Thyroid gland (tissue), 4 donors: ENCODE measurements around the gene SLC8A1. TPM values are rescaled to one million over a fixed set of nuclear protein-coding genes. Genes with fewer than 3 reads are reported as not detected.

Experiments
- DNase-seq, 2 donors: peaks; one replicate each; pipeline ENCODE4 v3.0.0-alpha.2; 2019
- H3K27ac ChIP-seq, 3 donors: fragments of 200-600 bp; sonication (generic); 1 replicate in 2 of 3; 2 replicates in 1 of 3; pipeline ENCODE4 v1.5.1; 2016 to 2019; ENCODE audit warnings: mild to moderate bottlenecking in 1 of 3, moderate library complexity in 1 of 3
- H3K27me3 ChIP-seq: fragments of 200-600 bp; sonication (generic); one replicate; pipeline ENCODE4 v1.5.1; 2019
- H3K36me3 ChIP-seq, 2 donors: fragments of 200-600 bp; sonication (generic); one replicate each; pipeline ENCODE4 v1.5.1; 2016 to 2019
- H3K4me1 ChIP-seq, 2 donors: fragments of 200-600 bp; sonication (generic); one replicate each; pipeline ENCODE4 v1.5.1; 2017 to 2019
- H3K4me3 ChIP-seq, 3 donors: fragments of 200-600 bp; sonication (generic); replicated peaks in 1 of 3; 1 replicate in 2 of 3; 2 replicates in 1 of 3; pipeline ENCODE4 v1.5.1; 2016; ENCODE audit warnings: mild to moderate bottlenecking in 1 of 3
- H3K9me3 ChIP-seq: fragments of 200-600 bp; sonication (generic); one replicate; pipeline ENCODE4 v1.5.1; 2017
- POLR2A ChIP-seq, 2 donors: fragments of 450-650 bp; IDR thresholded peaks; one replicate each; pipeline ENCODE4 v1.6.1; 2017; ENCODE audit warnings: antibody characterized with exemption in 2 of 2, mild to moderate bottlenecking in 2 of 2, moderate library complexity in 1 of 2
- WGBS, 2 donors: methylation state at CpG; one replicate each; pipeline ENCODE4 v1.1.5; 2017; 5-methylcytosine and 5-hydroxymethylcytosine counted together
- intact Hi-C: fragments of 100-400 bp; cut with DNase I; formaldehyde crosslinking; loops from one replicate; pipeline ENCODE4 v1.15.1; 2023
- total RNA-seq, 4 donors: library from RNA; depleted of rRNA; stranded (reverse); fragments of >200 nt; gene quantifications; one replicate each; pipeline ENCODE4 v1.2.3, GENCODE V29; 2016
- TF ChIP-seq, protein P1 (sequence below), 6 experiments: fragments of 200-600 bp in 3 of 6; fragments of 450-650 bp in 3 of 6; sonication (generic) in 3 of 6; IDR thresholded peaks; one replicate each; pipeline ENCODE4 v1.5.1; 2016 to 2019; ENCODE audit warnings: antibody characterized with exemption in 6 of 6, mild to moderate bottlenecking in 2 of 6, inconsistent platforms in 1 of 6, moderate library complexity in 1 of 6

Gene SLC8A1
- total RNA-seq, 4 donors from 2014 or later, result 2.0 to 5.1 (median 4.4) TPM

DNA sequence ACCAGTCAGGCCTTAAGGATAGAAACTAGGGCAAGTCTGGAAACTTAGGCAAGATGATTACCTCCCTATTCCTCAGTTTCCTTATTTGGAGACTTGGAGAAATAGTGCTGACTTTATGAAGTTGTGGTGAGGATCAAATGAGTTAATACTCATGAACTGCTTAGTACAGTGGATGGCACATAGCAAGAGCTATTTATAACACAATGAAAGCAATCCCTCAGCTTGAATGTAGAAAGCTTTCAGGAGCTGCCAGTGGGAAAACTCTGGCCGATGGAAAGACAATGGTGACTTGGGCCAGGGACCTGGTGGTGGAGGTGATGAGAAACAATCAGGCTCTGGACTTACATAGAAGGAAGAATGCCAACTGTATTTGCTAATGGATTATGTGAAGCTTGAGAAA, 403.4 kb downstream of the SLC8A1 start:
- no peak overlapping the region for H3K27ac ChIP-seq
- no peaks in the 10 kb centered on the region for H3K9me3 ChIP-seq
- TF ChIP-seq, protein P1, sequence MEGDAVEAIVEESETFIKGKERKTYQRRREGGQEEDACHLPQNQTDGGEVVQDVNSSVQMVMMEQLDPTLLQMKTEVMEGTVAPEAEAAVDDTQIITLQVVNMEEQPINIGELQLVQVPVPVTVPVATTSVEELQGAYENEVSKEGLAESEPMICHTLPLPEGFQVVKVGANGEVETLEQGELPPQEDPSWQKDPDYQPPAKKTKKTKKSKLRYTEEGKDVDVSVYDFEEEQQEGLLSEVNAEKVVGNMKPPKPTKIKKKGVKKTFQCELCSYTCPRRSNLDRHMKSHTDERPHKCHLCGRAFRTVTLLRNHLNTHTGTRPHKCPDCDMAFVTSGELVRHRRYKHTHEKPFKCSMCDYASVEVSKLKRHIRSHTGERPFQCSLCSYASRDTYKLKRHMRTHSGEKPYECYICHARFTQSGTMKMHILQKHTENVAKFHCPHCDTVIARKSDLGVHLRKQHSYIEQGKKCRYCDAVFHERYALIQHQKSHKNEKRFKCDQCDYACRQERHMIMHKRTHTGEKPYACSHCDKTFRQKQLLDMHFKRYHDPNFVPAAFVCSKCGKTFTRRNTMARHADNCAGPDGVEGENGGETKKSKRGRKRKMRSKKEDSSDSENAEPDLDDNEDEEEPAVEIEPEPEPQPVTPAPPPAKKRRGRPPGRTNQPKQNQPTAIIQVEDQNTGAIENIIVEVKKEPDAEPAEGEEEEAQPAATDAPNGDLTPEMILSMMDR (IDR thresholded peaks at IDR 0.05), result no peak
- no peak for TF ChIP-seq POLR2A (IDR thresholded peaks at IDR 0.05)
- H3K36me3 ChIP-seq, result no peaks in the 10 kb centered on the region
- H3K4me3 ChIP-seq, result no peak overlapping the region
- H3K27me3 ChIP-seq, result no peaks in the 10 kb centered on the region
- WGBS, 2 donors, result 66 to 68% methylated on average over 1 of the region's 1 CpG
- intact Hi-C loops, result no loop called here
- no peaks in the 10 kb centered on the region for H3K4me1 ChIP-seq
- no peak for DNase-seq

DNA sequence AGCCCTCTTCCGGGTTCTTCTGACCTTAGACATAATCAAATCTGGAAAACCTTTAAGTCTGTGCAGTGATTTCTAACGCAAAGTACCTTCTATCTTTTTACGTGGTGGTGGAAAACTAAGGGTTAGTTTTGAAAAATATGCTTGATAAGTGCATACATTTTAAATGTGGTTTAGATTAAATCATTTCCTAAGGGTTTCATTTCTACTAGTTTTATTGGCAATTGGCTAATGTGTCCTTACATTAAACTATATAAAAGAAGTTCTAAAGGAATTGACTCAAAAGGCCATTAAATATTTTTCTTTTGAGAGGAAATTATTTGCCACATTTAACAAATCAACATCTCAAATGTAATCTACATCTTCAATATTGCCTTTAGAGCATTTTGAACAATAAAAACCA, 404.5 kb downstream of the SLC8A1 start:
- TF ChIP-seq, protein P1 (IDR thresholded peaks at IDR 0.05), result no peak
- Histone ChIP-seq H3K27me3 (no peaks in the 10 kb centered on the region), H3K9me3 (no peaks in the 10 kb centered on the region), H3K4me3 (no peak overlapping the region), H3K4me1 (no peaks in the 10 kb centered on the region), H3K36me3 (no peaks in the 10 kb centered on the region), H3K27ac (no peak overlapping the region)
- intact Hi-C loops, result no loop called here
- 84 to 89% methylated on average over 3 of the region's 3 CpGs for WGBS, 2 donors
- DNase-seq, result no peak
